HG02642 (cell line): Measurements from ENCODE around the gene CDK6.

Source experiments
- ATAC-seq: cut with Tn5 transposase; IDR thresholded peaks from one replicate; pipeline ENCODE4 v1.9.1; 2021; ENCODE audit warnings: mild to moderate bottlenecking; ENCODE audit not compliant: unreplicated experiment, poor library complexity

The CDK6 gene

GRCh38 chr7:92848441-92848840 is 12.1 kb upstream of the CDK6 start:
- no peak for ATAC-seq

- ATAC-seq: no peak
These were observed 10.9 kb upstream of the CDK6 start for GRCh38 chr7:92847305-92847704.

GRCh38 chr7:92845736-92846135 is 9.4 kb upstream of the CDK6 start:
- ATAC-seq: no peak

GRCh38 chr7:92843781-92844180 is 7.4 kb upstream of the CDK6 start:
- ATAC-seq: no peak

GRCh38 chr7:92843034-92843760 is 6.8 kb upstream of the CDK6 start:
- no peak for ATAC-seq

GRCh38 chr7:92841192-92841591 is 4.8 kb upstream of the CDK6 start:
- no peak for ATAC-seq

- ATAC-seq: no peak
These were observed 3.9 kb upstream of the CDK6 start for GRCh38 chr7:92840316-92840715.

- no peak for ATAC-seq
These were observed 3.5 kb upstream of the CDK6 start for GRCh38 chr7:92839901-92840300.

GRCh38 chr7:92838934-92839333 is 2.6 kb upstream of the CDK6 start:
- ATAC-seq: no peak

GRCh38 chr7:92837000-92837749 is 802 bp upstream of the CDK6 start:
- no peak for ATAC-seq

GRCh38 chr7:92835851-92836488 is 403 bp downstream of the CDK6 start:
- no peak for ATAC-seq

GRCh38 chr7:92835261-92835850 is 1.0 kb downstream of the CDK6 start:
- no peak for ATAC-seq

- ATAC-seq: no peak
These were observed 1.7 kb downstream of the CDK6 start for GRCh38 chr7:92834507-92835260.

GRCh38 chr7:92833766-92834506 is 2.4 kb downstream of the CDK6 start:
- ATAC-seq: peak; percentile 50

GRCh38 chr7:92833024-92833765 is 3.2 kb downstream of the CDK6 start:
- peak; percentile 60 for ATAC-seq

- peak; percentile 1 for ATAC-seq
These were observed 3.8 kb downstream of the CDK6 start for GRCh38 chr7:92832534-92833023.

GRCh38 chr7:92831716-92832533 is 4.4 kb downstream of the CDK6 start:
- ATAC-seq: no peak

- ATAC-seq: no peak
These were observed 5.8 kb downstream of the CDK6 start for GRCh38 chr7:92830532-92831110.
